ENCODE data around the gene SHC3.

The SHC3 gene

DNA sequence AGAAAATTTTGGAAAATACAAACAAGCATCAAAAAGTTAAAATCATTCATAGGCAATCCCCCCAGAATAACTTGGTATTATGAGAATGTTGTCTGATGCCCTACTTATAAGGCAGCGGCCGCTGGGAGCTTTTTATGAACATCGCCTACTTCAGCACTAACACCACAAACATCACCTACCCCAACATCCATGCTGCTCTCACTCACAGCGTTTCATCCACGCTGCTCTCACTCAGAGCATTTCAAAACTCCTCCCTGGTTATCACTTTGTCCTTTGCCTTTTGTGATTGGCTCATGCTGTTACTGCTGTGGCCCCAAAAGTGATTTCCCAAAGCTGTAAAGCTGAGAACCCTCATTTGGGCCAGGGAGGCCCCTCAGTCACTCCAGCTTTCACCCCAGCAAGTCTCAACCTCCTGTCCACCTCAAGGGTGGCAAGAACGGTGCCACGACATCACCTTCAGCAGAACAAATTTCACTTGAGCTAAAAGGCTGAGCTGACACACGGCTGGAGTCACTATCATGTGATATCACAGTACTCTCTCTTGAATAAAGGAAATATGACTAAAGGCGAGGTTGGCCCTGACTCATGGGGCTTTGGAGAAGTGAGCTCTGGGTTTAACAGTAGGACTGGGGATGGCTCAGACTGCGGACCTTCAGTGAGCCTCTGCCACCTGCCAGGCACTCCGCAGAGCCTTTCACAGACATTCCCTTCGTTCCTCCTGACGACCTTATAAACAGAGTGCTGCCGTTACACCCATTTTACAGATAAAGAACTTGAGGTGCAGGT is 25.2 kb downstream of the SHC3 start:
- DNase-seq (ENCODE audit: low spot score) (no peak), ATAC-seq (ENCODE audit: low read depth) (peak; percentile 85)
- H3K4me3 ChIP-seq (ENCODE audit: severe bottlenecking): no peak overlapping the region
- peaks cover 24% of the 10 kb centered on the region for H3K4me1 ChIP-seq (ENCODE audit: insufficient read depth, poor library complexity, severe bottlenecking)
- H3K9me3 ChIP-seq (ENCODE audit: severe bottlenecking): no peaks in the 10 kb centered on the region
- H3K27ac ChIP-seq (ENCODE audit: poor library complexity, severe bottlenecking): peak overlapping the region; percentile 94
- TF ChIP-seq, protein P1, sequence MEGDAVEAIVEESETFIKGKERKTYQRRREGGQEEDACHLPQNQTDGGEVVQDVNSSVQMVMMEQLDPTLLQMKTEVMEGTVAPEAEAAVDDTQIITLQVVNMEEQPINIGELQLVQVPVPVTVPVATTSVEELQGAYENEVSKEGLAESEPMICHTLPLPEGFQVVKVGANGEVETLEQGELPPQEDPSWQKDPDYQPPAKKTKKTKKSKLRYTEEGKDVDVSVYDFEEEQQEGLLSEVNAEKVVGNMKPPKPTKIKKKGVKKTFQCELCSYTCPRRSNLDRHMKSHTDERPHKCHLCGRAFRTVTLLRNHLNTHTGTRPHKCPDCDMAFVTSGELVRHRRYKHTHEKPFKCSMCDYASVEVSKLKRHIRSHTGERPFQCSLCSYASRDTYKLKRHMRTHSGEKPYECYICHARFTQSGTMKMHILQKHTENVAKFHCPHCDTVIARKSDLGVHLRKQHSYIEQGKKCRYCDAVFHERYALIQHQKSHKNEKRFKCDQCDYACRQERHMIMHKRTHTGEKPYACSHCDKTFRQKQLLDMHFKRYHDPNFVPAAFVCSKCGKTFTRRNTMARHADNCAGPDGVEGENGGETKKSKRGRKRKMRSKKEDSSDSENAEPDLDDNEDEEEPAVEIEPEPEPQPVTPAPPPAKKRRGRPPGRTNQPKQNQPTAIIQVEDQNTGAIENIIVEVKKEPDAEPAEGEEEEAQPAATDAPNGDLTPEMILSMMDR (IDR thresholded peaks at IDR 0.05; ENCODE audit: poor library complexity, severe bottlenecking): no peak
- H3K36me3 ChIP-seq (ENCODE audit: low read depth): no peaks in the 10 kb centered on the region
- H3K27me3 ChIP-seq (ENCODE audit: insufficient read depth, poor library complexity, severe bottlenecking): no peaks in the 10 kb centered on the region

DNA sequence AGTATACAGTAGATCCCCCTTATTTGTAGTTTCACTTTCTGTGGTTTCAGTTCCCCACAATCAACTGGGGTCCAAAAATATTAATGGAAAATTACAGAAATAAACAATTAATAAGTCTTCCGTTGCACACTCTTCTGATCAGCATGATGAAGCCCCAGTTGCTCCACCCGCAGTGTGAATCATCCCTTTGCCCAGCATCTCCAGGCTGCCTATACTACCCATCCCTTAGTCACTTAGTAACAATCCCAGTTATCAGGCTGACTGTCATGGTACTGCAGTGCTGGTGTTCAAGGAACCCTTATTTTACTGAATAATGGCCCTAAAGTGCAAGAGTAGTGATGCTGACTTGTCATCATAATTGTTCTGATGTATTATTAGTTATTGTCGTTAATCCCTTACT is 28.9 kb downstream of the SHC3 start:
- H3K4me1 ChIP-seq (ENCODE audit: insufficient read depth, poor library complexity, severe bottlenecking): peaks cover 17% of the 10 kb centered on the region
- no peaks in the 10 kb centered on the region for H3K36me3 ChIP-seq (ENCODE audit: low read depth)
- TF ChIP-seq, protein P1 (IDR thresholded peaks at IDR 0.05; ENCODE audit: poor library complexity, severe bottlenecking): no peak
- H3K27ac ChIP-seq (ENCODE audit: poor library complexity, severe bottlenecking): no peak overlapping the region
- H3K27me3 ChIP-seq (ENCODE audit: insufficient read depth, poor library complexity, severe bottlenecking): no peaks in the 10 kb centered on the region
- H3K4me3 ChIP-seq (ENCODE audit: severe bottlenecking): no peak overlapping the region
- H3K9me3 ChIP-seq (ENCODE audit: severe bottlenecking): no peaks in the 10 kb centered on the region
- ATAC-seq (ENCODE audit: low read depth): peak; percentile 90
- no peak for DNase-seq (ENCODE audit: low spot score)

DNA sequence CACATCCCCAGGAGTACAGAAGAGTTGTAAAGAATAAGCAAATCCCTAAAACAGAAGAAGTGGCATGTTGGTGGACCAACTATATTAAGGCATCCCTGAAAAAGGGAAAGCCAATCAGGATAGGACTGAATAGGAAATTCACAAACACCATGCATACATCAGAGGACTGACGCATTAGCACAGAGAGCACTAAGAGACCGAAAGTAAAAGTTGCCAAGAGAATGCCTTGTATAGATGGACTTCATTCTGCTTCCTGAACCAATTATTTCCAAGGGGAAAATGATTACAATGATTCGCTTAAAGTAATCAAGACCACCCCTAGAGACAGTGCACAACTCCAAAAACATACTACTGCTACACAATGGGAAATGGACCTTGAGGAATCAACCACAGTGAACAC is 33.5 kb downstream of the SHC3 start:
- no peak for DNase-seq (ENCODE audit: low spot score)
- no peak for ATAC-seq (ENCODE audit: low read depth)

DNA sequence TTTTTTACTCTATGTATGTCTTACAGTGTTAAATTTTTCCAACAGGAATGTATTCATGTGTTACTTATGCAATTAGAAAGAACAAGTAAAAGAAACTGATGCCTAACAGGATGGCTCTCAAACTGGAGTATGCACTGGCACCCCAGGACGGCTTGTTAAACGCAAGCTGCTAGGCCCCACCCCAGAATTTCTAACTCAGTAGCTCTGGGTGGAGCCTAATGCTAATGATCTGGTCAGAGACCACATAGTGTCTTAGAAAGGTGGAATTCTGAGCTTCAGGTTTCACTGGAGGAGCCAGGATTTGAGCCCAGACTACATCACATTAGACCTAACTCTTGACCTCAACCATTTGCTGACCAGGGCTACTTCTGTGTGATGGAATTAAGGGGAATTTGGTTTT is 34.4 kb downstream of the SHC3 start:
- Histone ChIP-seq H3K27ac (ENCODE audit: poor library complexity, severe bottlenecking) (no peak overlapping the region), H3K4me3 (ENCODE audit: severe bottlenecking) (no peak overlapping the region), H3K4me1 (ENCODE audit: insufficient read depth, poor library complexity, severe bottlenecking) (peaks cover 5% of the 10 kb centered on the region), H3K9me3 (ENCODE audit: severe bottlenecking) (no peaks in the 10 kb centered on the region), H3K36me3 (ENCODE audit: low read depth) (no peaks in the 10 kb centered on the region), H3K27me3 (ENCODE audit: insufficient read depth, poor library complexity, severe bottlenecking) (no peaks in the 10 kb centered on the region)
- DNase-seq (ENCODE audit: low spot score) (no peak), ATAC-seq (ENCODE audit: low read depth) (no peak)
- TF ChIP-seq, protein P1 (IDR thresholded peaks at IDR 0.05; ENCODE audit: poor library complexity, severe bottlenecking): no peak

More for the DNA sequence above, 33.5 kb downstream of the SHC3 start:
- peaks cover 3% of the 10 kb centered on the region for H3K4me1 ChIP-seq (ENCODE audit: insufficient read depth, poor library complexity, severe bottlenecking)
- H3K36me3 ChIP-seq (ENCODE audit: low read depth): no peaks in the 10 kb centered on the region
- no peak overlapping the region for H3K4me3 ChIP-seq (ENCODE audit: severe bottlenecking)
- no peaks in the 10 kb centered on the region for H3K9me3 ChIP-seq (ENCODE audit: severe bottlenecking)
- H3K27ac ChIP-seq (ENCODE audit: poor library complexity, severe bottlenecking): no peak overlapping the region
- H3K27me3 ChIP-seq (ENCODE audit: insufficient read depth, poor library complexity, severe bottlenecking): no peaks in the 10 kb centered on the region
- TF ChIP-seq, protein P1 (IDR thresholded peaks at IDR 0.05; ENCODE audit: poor library complexity, severe bottlenecking): no peak

DNA sequence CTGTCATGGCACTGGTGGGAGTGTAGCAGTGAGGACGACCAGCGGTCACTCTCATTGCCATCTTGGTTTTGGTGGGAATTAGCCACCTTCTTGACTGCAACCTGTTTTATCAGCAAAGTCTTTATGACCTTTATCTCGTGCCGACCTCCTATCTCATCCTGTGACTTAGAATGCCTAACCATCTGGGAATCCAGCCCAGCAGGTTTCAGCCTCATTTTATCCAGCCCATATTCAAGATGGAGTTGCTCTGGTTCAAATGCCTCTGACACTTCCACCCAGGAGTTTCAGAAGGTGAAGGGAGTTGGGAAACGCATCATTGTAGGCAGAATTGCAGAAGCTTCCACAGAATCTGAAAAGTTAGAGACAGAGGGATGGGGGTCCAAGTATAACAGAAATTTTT is 35.4 kb downstream of the SHC3 start:
- ATAC-seq (ENCODE audit: low read depth): no peak
- no peak for DNase-seq (ENCODE audit: low spot score)
- TF ChIP-seq, protein P1 (IDR thresholded peaks at IDR 0.05; ENCODE audit: poor library complexity, severe bottlenecking): no peak
- Histone ChIP-seq H3K36me3 (ENCODE audit: low read depth) (no peaks in the 10 kb centered on the region), H3K4me3 (ENCODE audit: severe bottlenecking) (no peak overlapping the region), H3K27me3 (ENCODE audit: insufficient read depth, poor library complexity, severe bottlenecking) (no peaks in the 10 kb centered on the region), H3K27ac (ENCODE audit: poor library complexity, severe bottlenecking) (no peak overlapping the region), H3K9me3 (ENCODE audit: severe bottlenecking) (no peaks in the 10 kb centered on the region), H3K4me1 (ENCODE audit: insufficient read depth, poor library complexity, severe bottlenecking) (peaks cover 15% of the 10 kb centered on the region)

Data from RWPE2 (cell line).